Trophoblast cell (in vitro differentiated cells and primary cell): ENCODE data around the gene MED13L.
A peak's percentile ranks its signal among the peaks of the same experiment; 100 is the strongest.

ENCODE experiments used
- DNase-seq, 2 donors: peaks; one replicate each; pipeline ENCODE4 v3.0.0-alpha.2; 2016
- H2AFZ ChIP-seq: 2 replicates; pipeline ENCODE4 v1.6.1; 2013; ENCODE audit warnings: low read length, moderate library complexity, mild to moderate bottlenecking; ENCODE audit not compliant: insufficient read depth, poor library complexity
- H2AK5ac ChIP-seq: 2 replicates; pipeline ENCODE4 v1.6.1; 2013; ENCODE audit warnings: mild to moderate bottlenecking, low read length
- H2BK120ac ChIP-seq: 2 replicates; pipeline ENCODE4 v1.6.1; 2013; ENCODE audit warnings: low read length, mild to moderate bottlenecking, moderate library complexity; ENCODE audit not compliant: insufficient read depth, poor library complexity
- H2BK12ac ChIP-seq: 2 replicates; pipeline ENCODE4 v1.6.1; 2013; ENCODE audit warnings: mild to moderate bottlenecking, low read length, moderate library complexity
- H2BK5ac ChIP-seq: 2 replicates; pipeline ENCODE4 v1.6.1; 2013; ENCODE audit warnings: low read length, low read depth, moderate library complexity, mild to moderate bottlenecking; ENCODE audit not compliant: poor library complexity
- H3K14ac ChIP-seq: 2 replicates; pipeline ENCODE4 v1.6.1; 2013; ENCODE audit warnings: mild to moderate bottlenecking, low read length
- H3K18ac ChIP-seq: 2 replicates; pipeline ENCODE4 v1.6.1; 2013; ENCODE audit warnings: mild to moderate bottlenecking, low read length
- H3K23ac ChIP-seq: 2 replicates; pipeline ENCODE4 v1.6.1; 2013; ENCODE audit warnings: low read length
- H3K27ac ChIP-seq: 2 replicates; pipeline ENCODE4 v1.5.1; 2013; ENCODE audit warnings: low read depth, mild to moderate bottlenecking, inconsistent platforms, low read length, moderate library complexity
- H3K27me3 ChIP-seq: 2 replicates; pipeline ENCODE4 v1.6.1; 2013; ENCODE audit warnings: inconsistent platforms, mild to moderate bottlenecking, low read length, moderate library complexity; ENCODE audit not compliant: insufficient read depth
- H3K36me3 ChIP-seq, 2 experiments: 1 replicate in 1 of 2; 2 replicates in 1 of 2; pipeline ENCODE4 v1.6.1; 2013; ENCODE audit warnings: low read length in 2 of 2, mild to moderate bottlenecking in 2 of 2, moderate library complexity in 1 of 2; ENCODE audit not compliant: insufficient read depth in 2 of 2, control insufficient read depth in 1 of 2
- H3K4ac ChIP-seq: 2 replicates; pipeline ENCODE4 v1.6.1; 2013; ENCODE audit warnings: low read depth, mild to moderate bottlenecking, low read length, moderate library complexity
- H3K4me1 ChIP-seq, 2 experiments: 1 replicate in 1 of 2; 2 replicates in 1 of 2; pipeline ENCODE4 v1.6.1; 2013; ENCODE audit warnings: low read length in 2 of 2, mild to moderate bottlenecking in 2 of 2, moderate library complexity in 1 of 2; ENCODE audit not compliant: insufficient read depth in 2 of 2, control insufficient read depth in 1 of 2
- H3K4me2 ChIP-seq: 2 replicates; pipeline ENCODE4 v1.6.1; 2013; ENCODE audit warnings: inconsistent platforms, mild to moderate bottlenecking, low read length, moderate library complexity
- H3K4me3 ChIP-seq: 2 replicates; pipeline ENCODE4 v1.5.1; 2013; ENCODE audit warnings: mild to moderate bottlenecking, low read depth, low read length, inconsistent platforms
- H3K79me1 ChIP-seq: one replicate; pipeline ENCODE4 v1.6.1; 2013; ENCODE audit warnings: low read length
- H3K79me2 ChIP-seq: 2 replicates; pipeline ENCODE4 v1.6.1; 2013; ENCODE audit warnings: low read length, mild to moderate bottlenecking; ENCODE audit not compliant: control insufficient read depth, insufficient read depth, poor library complexity
- H3K9ac ChIP-seq: 2 replicates; pipeline ENCODE4 v1.6.1; 2013; ENCODE audit warnings: mild to moderate bottlenecking, low read length
- H3K9me3 ChIP-seq: 2 replicates; pipeline ENCODE4 v1.6.1; 2013; ENCODE audit warnings: low read depth, mild to moderate bottlenecking, control low read depth, inconsistent platforms, low read length; ENCODE audit not compliant: insufficient read depth
- H4K12ac ChIP-seq: 2 replicates; pipeline ENCODE4 v1.6.1; 2013; ENCODE audit warnings: low read depth, mild to moderate bottlenecking, low read length, moderate library complexity
- H4K8ac ChIP-seq: 2 replicates; pipeline ENCODE4 v1.6.1; 2013; ENCODE audit warnings: low read depth, mild to moderate bottlenecking, low read length, moderate library complexity
- H4K91ac ChIP-seq: one replicate; pipeline ENCODE4 v1.6.1; 2013; ENCODE audit warnings: low read depth, mild to moderate bottlenecking, low read length, moderate library complexity
- WGBS: extraction: QIAGEN DNeasy Blood & Tissue Kit; methylation state at CpG from one replicate; pipeline ENCODE4 v1.1.7; 2013; ENCODE audit warnings: missing lambda C conversion rate; ENCODE audit not compliant: insufficient read length, insufficient coverage; ENCODE audit errors: extremely low coverage; 5-methylcytosine and 5-hydroxymethylcytosine counted together

The MED13L gene

DNA sequence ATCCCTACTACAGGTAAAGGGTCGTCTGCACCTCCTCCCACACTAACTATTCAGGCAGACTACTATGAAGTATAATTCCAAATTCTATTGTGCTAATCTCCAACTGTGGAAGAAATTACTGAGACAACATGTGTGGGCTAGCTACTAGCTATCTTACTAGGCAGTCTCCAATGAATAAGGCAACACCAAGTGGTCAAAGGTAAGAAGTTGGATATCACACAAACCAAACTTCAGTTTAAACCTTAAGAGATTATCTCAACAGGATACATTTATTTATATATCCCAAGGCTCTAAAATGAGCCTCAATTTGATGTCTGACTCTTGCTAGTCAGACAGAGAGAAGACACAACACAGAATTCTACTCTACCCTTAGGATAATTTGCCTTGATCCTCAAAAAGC lies 14.1 kb downstream of the MED13L start:
- Histone ChIP-seq H4K8ac (no peak overlapping the region), H2BK12ac (no peak overlapping the region), H2AFZ (no peak overlapping the region), H3K4me3 (no peak overlapping the region), H2BK120ac (no peak overlapping the region), H3K4me2 (no peak overlapping the region), H3K4me1 (peaks cover 2 to 15% of the 10 kb centered on the region in 2 experiments), H2AK5ac (no peak overlapping the region), H3K23ac (no peak overlapping the region), H3K27ac (no peak overlapping the region), H3K36me3 (no peaks in the 10 kb centered on the region), H4K91ac (no peak overlapping the region), H3K14ac (no peak overlapping the region), H3K18ac (no peak overlapping the region), H3K27me3 (no peaks in the 10 kb centered on the region), H2BK5ac (no peak overlapping the region), H3K9ac (no peak overlapping the region), H3K79me1 (no peaks in the 10 kb centered on the region), H3K9me3 (no peaks in the 10 kb centered on the region), H4K12ac (no peak overlapping the region), H3K79me2 (peaks cover 15% of the 10 kb centered on the region), H3K4ac (peak overlapping the region; percentile 92)
- WGBS: no CpG with 5 or more reads among the region's 1 CpG
- DNase-seq: no peak

DNA sequence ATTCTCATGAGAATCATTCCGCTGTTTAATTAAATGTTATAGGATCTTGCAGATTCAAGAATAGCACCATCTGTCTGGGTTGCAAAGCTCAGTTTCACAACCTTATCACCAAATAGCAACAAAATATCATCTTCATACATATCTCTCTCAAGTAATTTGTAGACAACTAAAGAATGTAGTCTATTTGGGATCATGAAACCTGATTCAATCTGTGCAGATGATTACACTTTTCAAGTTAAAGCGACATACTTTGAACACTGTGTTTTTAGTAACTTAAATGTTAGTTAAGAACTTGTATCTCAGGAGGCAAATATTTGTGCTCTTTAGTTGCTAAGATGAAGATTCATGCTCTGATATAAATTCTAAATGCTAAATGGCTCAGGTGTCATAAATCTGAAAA lies 14.8 kb downstream of the MED13L start:
- Histone ChIP-seq H3K27ac (no peak overlapping the region), H2BK120ac (no peak overlapping the region), H3K4me3 (no peak overlapping the region), H3K9ac (no peak overlapping the region), H3K27me3 (no peaks in the 10 kb centered on the region), H3K4me2 (no peak overlapping the region), H3K4ac (no peak overlapping the region), H3K4me1 (peaks cover 2 to 15% of the 10 kb centered on the region in 2 experiments), H4K12ac (no peak overlapping the region), H2BK5ac (no peak overlapping the region), H3K14ac (no peak overlapping the region), H2AK5ac (no peak overlapping the region), H3K36me3 (no peaks in the 10 kb centered on the region), H3K9me3 (no peaks in the 10 kb centered on the region), H3K79me1 (no peaks in the 10 kb centered on the region), H2BK12ac (no peak overlapping the region), H4K91ac (no peak overlapping the region), H3K23ac (no peak overlapping the region), H4K8ac (no peak overlapping the region), H2AFZ (no peak overlapping the region), H3K18ac (no peak overlapping the region), H3K79me2 (peaks cover 11% of the 10 kb centered on the region)
- DNase-seq: peak; percentile 21 to 86
- no CpG with 5 or more reads among the region's 2 CpGs for WGBS

DNA sequence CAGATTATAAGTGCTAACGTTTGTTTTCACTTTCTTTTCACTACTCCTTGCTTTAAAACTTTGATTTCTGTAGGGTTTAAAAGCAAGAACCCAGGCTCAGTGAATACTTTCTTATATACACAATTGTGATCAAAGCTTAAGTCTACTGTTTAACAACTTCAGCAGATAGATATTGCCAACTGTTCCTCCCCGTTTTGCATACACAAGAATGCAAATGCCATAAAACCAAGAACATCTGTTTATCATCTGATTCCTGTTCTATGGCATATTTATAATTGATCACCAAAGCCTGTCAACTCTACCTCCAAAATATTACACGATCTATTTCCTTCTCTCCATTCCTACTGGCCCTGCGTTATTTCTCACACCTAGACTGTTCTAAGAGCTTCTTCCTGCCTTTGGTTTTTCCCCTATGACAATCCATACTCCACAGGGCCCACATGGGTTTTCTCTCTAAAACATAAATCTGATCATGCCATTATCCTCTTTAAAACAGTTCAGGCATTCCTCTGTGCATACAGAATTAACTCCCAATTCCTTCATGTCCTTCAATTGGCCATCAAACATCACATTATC lies 15.9 kb downstream of the MED13L start:
- no peaks in the 10 kb centered on the region for H3K9me3 ChIP-seq
- H3K36me3 ChIP-seq: no peaks in the 10 kb centered on the region
- no peak overlapping the region for H3K4me3 ChIP-seq
- no peak for DNase-seq
- H3K18ac ChIP-seq: no peak overlapping the region
- no peak overlapping the region for H3K9ac ChIP-seq
- no peak overlapping the region for H2BK5ac ChIP-seq
- no peak overlapping the region for H3K14ac ChIP-seq
- WGBS: 100% methylated on average over 2 of the region's 4 CpGs
- no peak overlapping the region for H4K8ac ChIP-seq
- peak overlapping the region; percentile 79 for H3K4ac ChIP-seq
- no peak overlapping the region for H2AFZ ChIP-seq
- no peak overlapping the region for H3K23ac ChIP-seq
- no peak overlapping the region for H2BK120ac ChIP-seq
- H3K4me2 ChIP-seq: no peak overlapping the region
- no peak overlapping the region for H3K27ac ChIP-seq
- H3K79me1 ChIP-seq: no peaks in the 10 kb centered on the region
- no peak overlapping the region for H4K91ac ChIP-seq
- no peak overlapping the region for H4K12ac ChIP-seq
- no peak overlapping the region for H2BK12ac ChIP-seq
- peaks cover 14% of the 10 kb centered on the region for H3K79me2 ChIP-seq
- no peak overlapping the region for H2AK5ac ChIP-seq
- no peaks in the 10 kb centered on the region for H3K27me3 ChIP-seq
- peaks cover 2 to 16% of the 10 kb centered on the region in 2 experiments for H3K4me1 ChIP-seq

DNA sequence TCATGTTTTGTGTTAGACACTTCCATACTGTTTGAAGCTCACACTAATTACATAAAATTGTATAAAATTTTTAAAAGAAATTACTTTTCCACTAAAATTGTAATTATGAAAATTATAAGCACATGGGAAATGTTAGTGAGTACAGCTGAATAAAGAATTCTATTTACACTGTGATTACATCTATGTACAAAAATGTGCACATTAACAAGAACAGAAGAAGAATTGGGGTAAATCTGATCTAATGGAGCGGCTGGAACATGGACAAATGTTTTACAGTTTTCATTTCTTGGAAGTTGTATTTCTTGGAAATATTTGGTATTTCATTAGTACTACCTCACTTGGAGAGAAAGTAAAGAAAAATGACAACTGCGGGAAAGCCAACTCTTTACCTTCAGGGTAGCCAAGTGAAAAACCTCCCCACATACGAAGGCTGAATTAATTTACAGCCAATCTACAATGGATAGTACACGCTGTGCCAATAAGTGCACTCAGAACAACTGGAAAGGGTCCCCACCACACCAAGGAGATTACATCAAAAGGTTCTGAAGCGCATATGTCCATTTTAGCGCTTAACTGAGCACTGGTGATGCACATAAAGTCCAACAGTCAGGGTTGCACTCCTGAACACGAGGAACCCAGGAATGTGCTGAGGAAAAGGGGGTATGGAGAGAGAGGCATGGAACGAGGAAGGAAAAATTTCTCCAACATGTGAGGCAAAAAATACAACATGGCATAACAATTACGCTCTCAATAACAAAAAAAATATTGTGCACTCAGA lies 17.5 kb downstream of the MED13L start:
- WGBS: no CpG with 5 or more reads among the region's 9 CpGs
- Histone ChIP-seq H3K9ac (peak overlapping the region; percentile 68), H3K27ac (no peak overlapping the region), H4K12ac (no peak overlapping the region), H3K14ac (no peak overlapping the region), H3K18ac (no peak overlapping the region), H3K4me2 (no peak overlapping the region), H3K23ac (peak overlapping the region; percentile 60), H3K27me3 (no peaks in the 10 kb centered on the region), H4K91ac (no peak overlapping the region), H2AK5ac (no peak overlapping the region), H3K4me3 (no peak overlapping the region), H3K4ac (peak overlapping the region; percentile 80), H3K79me1 (no peaks in the 10 kb centered on the region), H3K9me3 (no peaks in the 10 kb centered on the region), H2AFZ (no peak overlapping the region), H2BK12ac (no peak overlapping the region), H2BK120ac (no peak overlapping the region), H4K8ac (no peak overlapping the region), H2BK5ac (no peak overlapping the region), H3K4me1 (peaks cover 0 to 12% of the 10 kb centered on the region in 2 experiments), H3K36me3 (no peaks in the 10 kb centered on the region), H3K79me2 (peaks cover 12% of the 10 kb centered on the region)
- no peak for DNase-seq
